ENCODE results near the gene ANKRD33B. TPM values are rescaled to one million over a fixed set of nuclear protein-coding genes. Genes with fewer than 3 reads are reported as not detected.

ANKRD33B gene
- total RNA-seq, 4 donors from 2014 or later = 4.4 to 17.2 (median 5.9) TPM

- Histone ChIP-seq H3K27me3 (no peaks in the 10 kb centered on the region), H3K4me1 (peaks cover 0 to 17% (median 5%) of the 10 kb centered on the region in 3 donors), H3K27ac (no peak overlapping the region), H3K36me3 (no peaks in the 10 kb centered on the region), H3K9me3 (no peaks in the 10 kb centered on the region), H3K4me3 (no peak overlapping the region)
- no peak for TF ChIP-seq EP300 (IDR thresholded peaks at IDR 0.05)
- no peak for TF ChIP-seq POLR2A (IDR thresholded peaks at IDR 0.05)
- no peak for TF ChIP-seq CTCF (IDR thresholded peaks at IDR 0.05)
- TF ChIP-seq POLR2AphosphoS5 (IDR thresholded peaks at IDR 0.05) = no peak
- no peak for ATAC-seq
- WGBS, 2 donors (ENCODE audit: low coverage in 1 of 2) = 81 to 84% methylated on average over 3 to 6 of the region's 6 CpGs
These were observed 46.2 kb downstream of the ANKRD33B start for GRCh38 chr5:10610058-10610457.

- Histone ChIP-seq H3K4me1 (peaks cover 0 to 17% (median 5%) of the 10 kb centered on the region in 3 donors), H3K27ac (no peak overlapping the region), H3K27me3 (no peaks in the 10 kb centered on the region), H3K4me3 (no peak overlapping the region), H3K36me3 (no peaks in the 10 kb centered on the region), H3K9me3 (no peaks in the 10 kb centered on the region)
- ATAC-seq = no peak
- no peak for TF ChIP-seq EP300 (IDR thresholded peaks at IDR 0.05)
- no peak for TF ChIP-seq POLR2AphosphoS5 (IDR thresholded peaks at IDR 0.05)
- no peak for TF ChIP-seq POLR2A (IDR thresholded peaks at IDR 0.05)
- no peak for TF ChIP-seq CTCF (IDR thresholded peaks at IDR 0.05)
- WGBS, 2 donors (ENCODE audit: low coverage in 1 of 2) = 52% methylated on average over 3 of the region's 4 CpGs; no CpG with 5 or more reads in 1 of the 2 donors
These were observed 47.4 kb downstream of the ANKRD33B start for GRCh38 chr5:10611290-10611689.

GRCh38 chr5:10612251-10612650, 48.4 kb downstream of the ANKRD33B start:
- H3K4me3 ChIP-seq = no peak overlapping the region
- ATAC-seq = no peak
- H3K27ac ChIP-seq = no peak overlapping the region
- TF ChIP-seq POLR2AphosphoS5 (IDR thresholded peaks at IDR 0.05) (no peak), POLR2A (IDR thresholded peaks at IDR 0.05) (no peak), CTCF (IDR thresholded peaks at IDR 0.05) (no peak), EP300 (IDR thresholded peaks at IDR 0.05) (no peak)
- 76 to 82% methylated on average over 5 of the region's 5 CpGs for WGBS, 2 donors (ENCODE audit: low coverage in 1 of 2)
- no peaks in the 10 kb centered on the region for H3K9me3 ChIP-seq
- peaks cover under 1% of the 10 kb centered on the region for H3K27me3 ChIP-seq
- H3K4me1 ChIP-seq = peaks cover 0 to 11% (median 2%) of the 10 kb centered on the region in 3 donors
- H3K36me3 ChIP-seq = no peaks in the 10 kb centered on the region

- TF ChIP-seq CTCF (IDR thresholded peaks at IDR 0.05) = no peak
- no peak for TF ChIP-seq POLR2A (IDR thresholded peaks at IDR 0.05)
- H3K27ac ChIP-seq = no peak overlapping the region
- no peaks in the 10 kb centered on the region for H3K9me3 ChIP-seq
- no peak overlapping the region for H3K4me3 ChIP-seq
- no peaks in the 10 kb centered on the region for H3K36me3 ChIP-seq
- ATAC-seq = no peak
- no peaks in the 10 kb centered on the region for H3K4me1 ChIP-seq
- peaks cover 8% of the 10 kb centered on the region for H3K27me3 ChIP-seq
- WGBS, 2 donors (ENCODE audit: low coverage in 1 of 2) = 89 to 100% methylated on average over 3 of the region's 3 CpGs
These were observed 51.8 kb downstream of the ANKRD33B start for GRCh38 chr5:10615693-10616092.

- Histone ChIP-seq H3K27ac (no peak overlapping the region), H3K4me3 (no peak overlapping the region), H3K36me3 (no peaks in the 10 kb centered on the region), H3K9me3 (no peaks in the 10 kb centered on the region), H3K27me3 (peaks cover 8% of the 10 kb centered on the region), H3K4me1 (no peaks in the 10 kb centered on the region)
- no peak for ATAC-seq
- WGBS, 2 donors (ENCODE audit: low coverage in 1 of 2) = 86 to 92% methylated on average over 5 to 8 of the region's 10 CpGs
- TF ChIP-seq POLR2AphosphoS5 (IDR thresholded peaks at IDR 0.05) (no peak), POLR2A (IDR thresholded peaks at IDR 0.05) (no peak), EP300 (IDR thresholded peaks at IDR 0.05) (no peak), CTCF (IDR thresholded peaks at IDR 0.05) (no peak)
These were observed 53.2 kb downstream of the ANKRD33B start for GRCh38 chr5:10617103-10617502.
